HG03439 (cell line): Measurements from ENCODE around the gene TMCC1.
"Not testable (repeated sequence)": the region's sequence is repeated elsewhere in the genome, so short reads cannot be mapped to it uniquely, and the experiment has no call there.

Source experiments
- ATAC-seq: cut with Tn5 transposase; IDR thresholded peaks from one replicate; pipeline ENCODE4 v1.9.1; 2021; ENCODE audit warnings: mild to moderate bottlenecking, moderate library complexity; ENCODE audit not compliant: unreplicated experiment

The TMCC1 gene

GRCh38 chr3:129837065-129837642 lies 56.4 kb downstream of the TMCC1 start:
- no peak for ATAC-seq

- no peak for ATAC-seq
These were observed 57.0 kb downstream of the TMCC1 start for GRCh38 chr3:129836381-129837064.

- ATAC-seq: no peak
These were observed 58.3 kb downstream of the TMCC1 start for GRCh38 chr3:129835198-129835597.

GRCh38 chr3:129834580-129834979 lies 58.9 kb downstream of the TMCC1 start:
- ATAC-seq: no peak

GRCh38 chr3:129831942-129832341 lies 61.6 kb downstream of the TMCC1 start:
- ATAC-seq: not testable (repeated sequence)

- ATAC-seq: no peak
These were observed 62.0 kb downstream of the TMCC1 start for GRCh38 chr3:129831503-129831902.

- no peak for ATAC-seq
These were observed 63.9 kb downstream of the TMCC1 start for GRCh38 chr3:129829640-129830039.

GRCh38 chr3:129827765-129828164 lies 65.7 kb downstream of the TMCC1 start:
- peak; percentile 64 for ATAC-seq

GRCh38 chr3:129824926-129825541 lies 68.5 kb downstream of the TMCC1 start:
- no peak for ATAC-seq

- no peak for ATAC-seq
These were observed 70.8 kb downstream of the TMCC1 start for GRCh38 chr3:129822679-129823078.

GRCh38 chr3:129822241-129822640 lies 71.3 kb downstream of the TMCC1 start:
- ATAC-seq: no peak

GRCh38 chr3:129820587-129820986 lies 72.9 kb downstream of the TMCC1 start:
- no peak for ATAC-seq

GRCh38 chr3:129812589-129812988 lies 80.9 kb downstream of the TMCC1 start:
- no peak for ATAC-seq

GRCh38 chr3:129809297-129809696 lies 84.2 kb downstream of the TMCC1 start:
- ATAC-seq: no peak

- no peak for ATAC-seq
These were observed 97.4 kb downstream of the TMCC1 start for GRCh38 chr3:129796146-129796545.

- ATAC-seq: no peak
These were observed 98.1 kb downstream of the TMCC1 start for GRCh38 chr3:129795186-129796010.

- ATAC-seq: no peak
These were observed 99.0 kb downstream of the TMCC1 start for GRCh38 chr3:129794311-129795185.

GRCh38 chr3:129793942-129794310 lies 99.6 kb downstream of the TMCC1 start:
- no peak for ATAC-seq

GRCh38 chr3:129793319-129793718 lies 100.2 kb downstream of the TMCC1 start:
- ATAC-seq: no peak

- no peak for ATAC-seq
These were observed 110.0 kb downstream of the TMCC1 start for GRCh38 chr3:129783470-129783869.

- ATAC-seq: no peak
These were observed 114.6 kb downstream of the TMCC1 start for GRCh38 chr3:129778871-129779270.
